T-helper 1 cell (primary cell): Measurements from ENCODE around the gene DGKE.

ENCODE experiments used
- DNase-seq, 5 donors: peaks; one replicate each; pipeline ENCODE4 v3.0.0-alpha.2; 2012 to 2020

Gene DGKE

DNA sequence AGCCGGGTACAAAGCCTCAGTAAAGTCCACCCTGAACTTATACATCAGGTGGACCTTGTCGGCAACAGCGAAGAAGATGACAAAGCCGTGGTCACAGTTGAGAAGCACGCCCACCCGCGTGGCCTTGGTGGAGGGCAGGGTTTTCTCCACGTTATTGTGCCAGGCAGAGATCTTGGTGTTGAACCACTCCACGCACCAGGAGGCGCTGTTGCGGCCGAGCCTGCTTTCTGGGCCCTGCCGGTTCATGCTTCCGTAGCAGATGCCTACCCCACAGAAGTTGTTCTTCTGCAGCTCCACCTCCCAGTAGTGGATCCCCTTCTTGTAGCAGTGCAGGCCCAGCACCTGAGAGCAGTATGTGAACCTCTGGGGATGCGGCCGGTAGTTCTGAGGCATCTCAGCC lies 57.8 kb downstream of the DGKE start:
- DNase-seq = peak in 4 of 5 donors; percentile 19 to 36 (median 27)

DNA sequence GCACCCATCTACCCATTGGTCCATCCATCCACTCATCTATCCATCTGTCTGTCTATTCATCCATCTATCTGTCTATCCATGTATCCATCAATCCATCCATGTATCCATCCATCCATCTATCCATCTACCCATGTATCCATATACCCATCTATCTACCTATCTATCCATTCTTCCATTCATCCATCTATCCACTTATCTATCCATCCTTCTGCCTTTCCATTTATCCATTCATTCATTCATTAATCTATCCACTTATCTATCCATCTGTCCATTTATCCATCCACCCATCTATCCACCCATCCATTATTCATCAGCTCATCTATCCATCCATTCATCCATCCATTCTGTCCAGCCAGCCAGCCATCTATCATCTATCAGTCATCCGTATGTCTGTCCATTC lies 58.4 kb downstream of the DGKE start:
- no peak for DNase-seq

GRCh38 chr17:56893503-56893902 lies 59.6 kb downstream of the DGKE start:
- DNase-seq = no peak

GRCh38 chr17:56894859-56895455 lies 61.0 kb downstream of the DGKE start:
- DNase-seq = no peak

DNA sequence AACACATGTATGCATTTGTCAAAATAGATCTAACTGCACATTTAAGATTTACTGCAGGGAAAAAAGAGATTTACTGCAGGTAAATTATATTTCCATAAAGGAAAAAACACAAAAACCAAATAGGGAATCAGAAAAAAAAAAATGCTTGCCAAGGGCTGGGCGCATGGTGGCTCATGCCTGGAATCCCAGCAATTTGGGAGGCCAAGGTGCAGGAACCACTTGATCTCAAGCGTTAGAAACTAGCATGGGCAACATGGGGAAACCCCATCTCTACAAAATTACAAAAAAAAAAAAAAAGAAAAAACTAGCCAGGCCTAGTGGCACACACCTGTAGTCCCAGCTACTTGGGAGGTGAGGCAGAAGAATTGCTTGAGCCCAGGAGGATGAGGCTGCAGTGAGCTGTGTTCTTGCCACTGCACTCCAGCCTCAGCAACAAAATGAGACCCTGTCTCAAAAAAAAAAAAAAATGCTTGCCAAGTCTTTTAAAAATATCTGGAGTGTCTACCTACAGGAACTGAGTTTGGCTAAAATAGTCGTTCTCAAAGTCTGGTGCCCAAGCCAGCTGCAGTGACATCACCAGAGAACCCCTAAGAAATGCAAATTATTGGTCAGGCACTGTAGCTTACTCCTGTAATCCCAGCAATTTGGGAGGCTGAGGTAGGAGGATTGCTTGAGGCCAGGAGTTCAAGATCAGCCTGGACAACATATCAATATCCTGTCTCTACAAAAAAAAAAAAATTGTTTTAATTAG lies 62.4 kb downstream of the DGKE start:
- DNase-seq = no peak

GRCh38 chr17:56896968-56897359 lies 63.0 kb downstream of the DGKE start:
- DNase-seq = no peak

- no peak for DNase-seq
These were observed 63.9 kb downstream of the DGKE start for GRCh38 chr17:56897646-56898424.

GRCh38 chr17:56898874-56899273 lies 64.9 kb downstream of the DGKE start:
- no peak for DNase-seq

- no peak for DNase-seq
These were observed 65.5 kb downstream of the DGKE start for GRCh38 chr17:56899403-56899802.

- DNase-seq = no peak
These were observed 68.4 kb downstream of the DGKE start for GRCh38 chr17:56902348-56902747.

DNA sequence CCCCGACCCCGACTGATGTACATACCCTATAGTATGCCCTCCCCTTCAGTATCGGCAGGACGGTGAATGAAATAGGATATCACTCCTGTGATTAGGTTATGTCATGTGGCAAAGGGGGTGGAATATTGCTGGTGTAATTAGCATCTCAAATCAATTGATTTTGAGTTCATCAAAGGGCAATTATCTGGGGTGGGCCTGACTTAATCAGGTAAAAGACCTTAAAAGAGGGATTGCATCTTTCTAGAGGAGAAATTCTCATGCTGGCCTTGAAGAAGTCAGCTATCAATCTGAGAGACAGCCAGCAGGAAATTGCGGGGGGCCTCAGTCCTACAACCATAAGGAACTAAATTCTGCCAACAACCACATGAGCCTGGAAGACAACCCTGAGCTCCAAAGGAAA lies 69.6 kb downstream of the DGKE start:
- no peak for DNase-seq

- peak in 2 of 5 donors; percentile 5 to 79 for DNase-seq
These were observed 74.1 kb downstream of the DGKE start for GRCh38 chr17:56908001-56908542.

DNA sequence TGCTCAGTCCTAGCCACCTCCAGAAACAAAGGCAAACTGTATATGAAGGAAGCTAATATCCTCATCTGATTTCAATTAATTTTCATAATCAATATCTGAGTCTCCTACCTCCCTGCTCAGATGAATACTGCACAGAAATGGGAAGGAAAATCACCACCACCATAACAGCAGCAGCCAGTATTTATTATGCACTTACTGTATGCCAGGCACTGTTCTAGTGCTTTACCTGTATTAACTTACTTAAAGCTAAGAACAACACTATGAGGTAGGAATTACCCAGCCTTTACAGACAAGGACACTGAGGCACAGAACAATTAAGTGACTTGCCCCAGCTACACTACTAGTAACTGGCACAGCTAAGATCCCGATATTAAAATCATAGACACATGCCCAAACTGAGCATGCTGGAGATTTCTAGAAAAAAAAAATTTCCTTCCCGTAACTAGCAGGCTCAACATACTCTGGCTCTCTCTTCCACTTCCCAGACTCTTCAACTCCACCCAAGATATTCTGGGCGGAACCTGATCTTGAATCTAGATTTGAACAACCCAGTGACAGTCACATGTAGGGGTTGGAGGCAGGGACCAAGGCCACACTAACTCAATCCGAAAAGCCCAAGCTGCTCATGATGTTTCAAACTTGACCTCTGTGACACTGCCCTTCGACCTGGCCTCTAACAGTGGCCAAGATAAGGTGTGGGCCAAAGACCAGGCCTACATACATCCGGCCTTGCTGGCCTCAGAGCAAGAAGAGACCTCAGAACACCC lies 76.0 kb downstream of the DGKE start:
- DNase-seq = no peak

- DNase-seq = no peak
These were observed 76.7 kb downstream of the DGKE start for GRCh38 chr17:56910509-56911235.

DNA sequence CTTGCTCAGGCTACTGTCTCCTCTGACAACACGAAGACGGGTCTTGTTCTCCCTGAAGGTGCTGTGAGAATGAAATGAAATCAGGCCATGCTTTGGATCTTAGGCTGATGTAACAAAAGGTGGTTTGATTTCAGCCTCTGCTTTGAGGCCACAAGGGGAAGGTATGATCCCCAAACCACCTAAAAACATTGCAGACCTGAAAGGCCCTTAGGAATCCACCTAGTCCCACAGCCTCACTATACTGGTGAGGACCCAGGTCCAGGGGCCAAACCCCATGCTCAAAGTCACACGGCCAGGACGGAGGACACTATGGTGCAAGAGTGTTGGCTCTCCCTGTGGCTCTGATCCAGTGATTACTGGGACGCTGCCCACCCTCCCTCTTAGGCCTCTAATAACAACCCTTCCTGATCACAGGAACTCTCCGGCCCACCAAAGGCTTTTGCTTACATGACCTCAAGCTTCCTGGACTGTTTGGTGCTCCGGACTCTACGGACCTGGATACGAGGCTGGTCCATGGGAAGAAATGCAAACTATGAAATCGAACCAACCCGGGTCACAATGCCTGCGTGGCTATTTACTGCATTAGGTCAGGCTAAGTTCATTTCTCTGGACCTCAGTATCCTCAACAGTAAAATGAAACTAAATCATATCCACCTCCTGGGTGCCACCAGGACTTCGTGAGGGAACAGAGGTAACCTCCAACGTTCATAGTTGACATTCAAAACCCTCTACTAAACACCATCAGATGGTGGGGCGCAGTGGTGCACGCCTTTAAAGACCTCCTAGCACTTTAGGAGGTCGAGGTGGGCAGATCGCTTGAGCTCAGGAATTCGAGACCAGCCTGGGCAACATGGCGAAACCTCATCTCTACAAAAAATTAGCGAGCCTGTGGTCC lies 78.4 kb downstream of the DGKE start:
- peak in 1 of 5 donors; percentile 38 for DNase-seq

- DNase-seq = no peak
These were observed 79.0 kb downstream of the DGKE start for GRCh38 chr17:56913000-56913311.

- DNase-seq = peak in 1 of 5 donors; percentile 20
These were observed 79.5 kb downstream of the DGKE start for GRCh38 chr17:56913353-56913866.

- peak; percentile 84 to 96 (median 85) for DNase-seq
These were observed 80.1 kb downstream of the DGKE start, which contains the start of gene TRIM25 for GRCh38 chr17:56913867-56914580. TSS of gene TRIM25 (minus strand) at chr17:56914049. CDS start at chr17:56913988, 61 bp downstream.

- no peak for DNase-seq
These were observed 80.8 kb downstream of the DGKE start for GRCh38 chr17:56914581-56915273.
